ENCODE data around the gene DCTN5. TPM values are rescaled to one million over a fixed set of nuclear protein-coding genes. Genes with fewer than 3 reads are reported as not detected.

Gene DCTN5
- total and polyA plus RNA-seq, 2 of the 13 experiments (the other 11 are each of a cell fraction or from before 2014, with no cell fraction given), result 105 to 207 TPM

DNA sequence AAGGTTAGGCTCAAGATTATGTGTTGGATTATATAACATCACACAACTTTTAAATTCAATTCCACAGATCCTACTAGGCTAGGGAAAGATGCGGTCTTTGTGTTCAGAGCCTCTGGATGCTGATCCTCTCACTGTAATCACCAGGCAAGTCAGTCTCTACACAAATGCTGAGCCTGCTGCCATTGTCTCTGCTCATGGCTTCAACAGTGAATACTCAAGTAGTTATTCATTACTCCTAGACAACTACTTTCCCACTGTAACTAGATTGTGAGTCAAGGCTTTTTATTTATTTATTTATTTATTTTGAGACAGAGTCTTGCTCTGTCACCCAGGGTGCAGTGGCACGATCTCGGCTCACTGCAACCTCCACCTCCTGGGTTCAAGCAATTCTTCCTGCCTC is 29.3 kb upstream of the DCTN5 start (continued):
- TF ChIP-seq NFAT5 (CRISPR knock-in tag; IDR thresholded peaks at IDR 0.05), result no peak
- no peak for TF ChIP-seq SRY (CRISPR knock-in tag; IDR thresholded peaks at IDR 0.05)
- TF ChIP-seq, protein P1, sequence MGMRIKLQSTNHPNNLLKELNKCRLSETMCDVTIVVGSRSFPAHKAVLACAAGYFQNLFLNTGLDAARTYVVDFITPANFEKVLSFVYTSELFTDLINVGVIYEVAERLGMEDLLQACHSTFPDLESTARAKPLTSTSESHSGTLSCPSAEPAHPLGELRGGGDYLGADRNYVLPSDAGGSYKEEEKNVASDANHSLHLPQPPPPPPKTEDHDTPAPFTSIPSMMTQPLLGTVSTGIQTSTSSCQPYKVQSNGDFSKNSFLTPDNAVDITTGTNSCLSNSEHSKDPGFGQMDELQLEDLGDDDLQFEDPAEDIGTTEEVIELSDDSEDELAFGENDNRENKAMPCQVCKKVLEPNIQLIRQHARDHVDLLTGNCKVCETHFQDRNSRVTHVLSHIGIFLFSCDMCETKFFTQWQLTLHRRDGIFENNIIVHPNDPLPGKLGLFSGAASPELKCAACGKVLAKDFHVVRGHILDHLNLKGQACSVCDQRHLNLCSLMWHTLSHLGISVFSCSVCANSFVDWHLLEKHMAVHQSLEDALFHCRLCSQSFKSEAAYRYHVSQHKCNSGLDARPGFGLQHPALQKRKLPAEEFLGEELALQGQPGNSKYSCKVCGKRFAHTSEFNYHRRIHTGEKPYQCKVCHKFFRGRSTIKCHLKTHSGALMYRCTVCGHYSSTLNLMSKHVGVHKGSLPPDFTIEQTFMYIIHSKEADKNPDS (CRISPR knock-in tag; IDR thresholded peaks at IDR 0.05), result no peak
- TF ChIP-seq, protein P2, sequence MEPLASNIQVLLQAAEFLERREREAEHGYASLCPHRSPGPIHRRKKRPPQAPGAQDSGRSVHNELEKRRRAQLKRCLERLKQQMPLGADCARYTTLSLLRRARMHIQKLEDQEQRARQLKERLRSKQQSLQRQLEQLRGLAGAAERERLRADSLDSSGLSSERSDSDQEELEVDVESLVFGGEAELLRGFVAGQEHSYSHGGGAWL (CRISPR knock-in tag; IDR thresholded peaks at IDR 0.05), result no peak
- no peak for TF ChIP-seq CENPT (CRISPR knock-in tag; IDR thresholded peaks at IDR 0.05; ENCODE audit: low read depth)
- TF ChIP-seq, protein P3, sequence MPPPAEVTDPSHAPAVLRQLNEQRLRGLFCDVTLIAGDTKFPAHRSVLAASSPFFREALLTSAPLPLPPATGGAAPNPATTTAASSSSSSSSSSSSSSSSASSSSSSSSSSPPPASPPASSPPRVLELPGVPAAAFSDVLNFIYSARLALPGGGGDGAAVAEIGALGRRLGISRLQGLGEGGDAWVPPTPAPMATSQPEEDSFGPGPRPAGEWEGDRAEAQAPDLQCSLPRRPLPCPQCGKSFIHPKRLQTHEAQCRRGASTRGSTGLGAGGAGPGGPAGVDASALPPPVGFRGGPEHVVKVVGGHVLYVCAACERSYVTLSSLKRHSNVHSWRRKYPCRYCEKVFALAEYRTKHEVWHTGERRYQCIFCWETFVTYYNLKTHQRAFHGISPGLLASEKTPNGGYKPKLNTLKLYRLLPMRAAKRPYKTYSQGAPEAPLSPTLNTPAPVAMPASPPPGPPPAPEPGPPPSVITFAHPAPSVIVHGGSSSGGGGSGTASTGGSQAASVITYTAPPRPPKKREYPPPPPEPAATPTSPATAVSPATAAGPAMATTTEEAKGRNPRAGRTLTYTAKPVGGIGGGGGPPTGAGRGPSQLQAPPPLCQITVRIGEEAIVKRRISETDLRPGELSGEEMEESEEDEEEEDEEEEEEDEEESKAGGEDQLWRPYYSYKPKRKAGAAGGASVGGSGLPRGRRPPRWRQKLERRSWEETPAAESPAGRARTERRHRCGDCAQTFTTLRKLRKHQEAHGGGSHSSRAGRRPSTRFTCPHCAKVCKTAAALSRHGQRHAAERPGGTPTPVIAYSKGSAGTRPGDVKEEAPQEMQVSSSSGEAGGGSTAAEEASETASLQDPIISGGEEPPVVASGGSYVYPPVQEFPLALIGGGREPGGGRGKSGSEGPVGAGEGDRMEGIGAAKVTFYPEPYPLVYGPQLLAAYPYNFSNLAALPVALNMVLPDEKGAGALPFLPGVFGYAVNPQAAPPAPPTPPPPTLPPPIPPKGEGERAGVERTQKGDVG (CRISPR knock-in tag; IDR thresholded peaks at IDR 0.05; ENCODE audit: borderline replicate concordance), result no peak
- no peak for TF ChIP-seq PHF8 (CRISPR knock-in tag; IDR thresholded peaks at IDR 0.05)
- TF ChIP-seq DMAP1 (CRISPR knock-in tag; IDR thresholded peaks at IDR 0.05), result no peak
- TF ChIP-seq ZSCAN31 (CRISPR knock-in tag; IDR thresholded peaks at IDR 0.05; ENCODE audit: low read depth), result no peak
- no peak for TF ChIP-seq STAT5B (CRISPR knock-in tag; IDR thresholded peaks at IDR 0.05)
